HFFc6 (cell line): Measurements from ENCODE around the gene MYO7A. TPM values are rescaled to one million over a fixed set of nuclear protein-coding genes. Genes with fewer than 3 reads are reported as not detected.

Experiments used
- DNase-seq: peaks from one replicate; pipeline ENCODE4 v3.0.0-alpha.2; 2018
- H3K27ac Mint-ChIP-seq: 2 replicates; pipeline ENCODE4 v1.8.0; 2020; ENCODE audit warnings: mild to moderate bottlenecking, mixed read lengths
- H3K27me3 Mint-ChIP-seq: 2 replicates; pipeline ENCODE4 v1.8.0; 2021; ENCODE audit warnings: mild to moderate bottlenecking, moderate library complexity, mixed read lengths; ENCODE audit not compliant: insufficient read depth
- H3K36me3 Mint-ChIP-seq: 2 replicates; pipeline ENCODE4 v1.8.0; 2021; ENCODE audit warnings: low read depth, mixed read lengths
- H3K4me1 Mint-ChIP-seq: 2 replicates; pipeline ENCODE4 v1.8.0; 2020; ENCODE audit warnings: low read depth, mixed read lengths
- H3K4me3 Mint-ChIP-seq: 2 replicates; pipeline ENCODE4 v1.8.0; 2020; ENCODE audit warnings: mild to moderate bottlenecking, moderate library complexity, mixed read lengths
- H3K9me3 Mint-ChIP-seq: 2 replicates; pipeline ENCODE4 v1.8.0; 2020; ENCODE audit warnings: mild to moderate bottlenecking, mixed read lengths
- total RNA-seq, 6 experiments: library from RNA; stranded (reverse); fragmentation: NEBNext Ultra II Directional; extraction: Animal tissue kit (Norgen Biotek cat#: 25700); gene quantifications; 2 replicates in 1 of 6; 3 replicates in 5 of 6; pipeline ENCODE4 v1.2.3, GENCODE V29; 2021
- TF ChIP-seq, protein P1 (sequence below): fragments of 200-600 bp; sonication (generic); IDR thresholded peaks from 2 replicates; pipeline ENCODE4 v1.5.0; 2021; ENCODE audit warnings: antibody characterized with exemption, mild to moderate bottlenecking

The MYO7A gene
- total RNA-seq, 6 experiments from 2014 or later, result 0.05 to 0.09 TPM; not detected in 4

DNA sequence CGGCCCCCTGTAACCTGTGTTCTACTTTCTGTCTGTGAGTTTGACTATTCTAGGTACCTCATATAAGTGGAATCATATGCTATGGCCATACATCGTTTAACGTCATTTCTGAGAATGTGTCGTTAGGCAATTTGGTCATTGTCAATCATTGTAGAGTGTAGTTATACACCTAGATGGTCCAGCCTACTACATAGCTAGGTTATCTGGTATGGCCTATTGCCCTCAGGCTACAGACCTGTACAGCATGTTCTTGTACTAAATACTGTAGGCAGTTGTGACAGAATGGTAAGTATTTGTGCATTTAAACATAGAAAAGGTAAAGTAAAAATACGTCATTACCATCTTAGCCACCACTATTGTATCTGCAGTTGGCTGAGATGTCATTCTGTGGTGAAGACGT, 35.2 kb downstream of the MYO7A start:
- H3K27me3 Mint-ChIP-seq, result peaks cover 39% of the 10 kb centered on the region
- H3K27ac Mint-ChIP-seq, result no peak overlapping the region
- no peaks in the 10 kb centered on the region for H3K9me3 Mint-ChIP-seq

GRCh38 chr11:77165066-77165465, 37.0 kb downstream of the MYO7A start:
- Mint-ChIP-seq H3K27me3 (peaks cover 38% of the 10 kb centered on the region), H3K27ac (no peak overlapping the region), H3K36me3 (no peaks in the 10 kb centered on the region), H3K4me3 (no peak overlapping the region), H3K4me1 (no peaks in the 10 kb centered on the region), H3K9me3 (no peaks in the 10 kb centered on the region)
- TF ChIP-seq, protein P1, sequence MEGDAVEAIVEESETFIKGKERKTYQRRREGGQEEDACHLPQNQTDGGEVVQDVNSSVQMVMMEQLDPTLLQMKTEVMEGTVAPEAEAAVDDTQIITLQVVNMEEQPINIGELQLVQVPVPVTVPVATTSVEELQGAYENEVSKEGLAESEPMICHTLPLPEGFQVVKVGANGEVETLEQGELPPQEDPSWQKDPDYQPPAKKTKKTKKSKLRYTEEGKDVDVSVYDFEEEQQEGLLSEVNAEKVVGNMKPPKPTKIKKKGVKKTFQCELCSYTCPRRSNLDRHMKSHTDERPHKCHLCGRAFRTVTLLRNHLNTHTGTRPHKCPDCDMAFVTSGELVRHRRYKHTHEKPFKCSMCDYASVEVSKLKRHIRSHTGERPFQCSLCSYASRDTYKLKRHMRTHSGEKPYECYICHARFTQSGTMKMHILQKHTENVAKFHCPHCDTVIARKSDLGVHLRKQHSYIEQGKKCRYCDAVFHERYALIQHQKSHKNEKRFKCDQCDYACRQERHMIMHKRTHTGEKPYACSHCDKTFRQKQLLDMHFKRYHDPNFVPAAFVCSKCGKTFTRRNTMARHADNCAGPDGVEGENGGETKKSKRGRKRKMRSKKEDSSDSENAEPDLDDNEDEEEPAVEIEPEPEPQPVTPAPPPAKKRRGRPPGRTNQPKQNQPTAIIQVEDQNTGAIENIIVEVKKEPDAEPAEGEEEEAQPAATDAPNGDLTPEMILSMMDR, result no peak
- DNase-seq, result no peak

More for the DNA sequence above, 35.2 kb downstream of the MYO7A start:
- no peaks in the 10 kb centered on the region for H3K36me3 Mint-ChIP-seq
- no peaks in the 10 kb centered on the region for H3K4me1 Mint-ChIP-seq
- TF ChIP-seq, protein P1, result no peak
- no peak for DNase-seq
- H3K4me3 Mint-ChIP-seq, result no peak overlapping the region

GRCh38 chr11:77166021-77166420, 38.0 kb downstream of the MYO7A start:
- no peak for DNase-seq
- no peaks in the 10 kb centered on the region for H3K4me1 Mint-ChIP-seq
- H3K36me3 Mint-ChIP-seq, result no peaks in the 10 kb centered on the region
- no peak overlapping the region for H3K4me3 Mint-ChIP-seq
- TF ChIP-seq, protein P1, result no peak
- peaks cover 31% of the 10 kb centered on the region for H3K27me3 Mint-ChIP-seq
- H3K9me3 Mint-ChIP-seq, result no peaks in the 10 kb centered on the region
- H3K27ac Mint-ChIP-seq, result no peak overlapping the region

GRCh38 chr11:77167111-77167626, 39.1 kb downstream of the MYO7A start:
- Mint-ChIP-seq H3K36me3 (no peaks in the 10 kb centered on the region), H3K9me3 (no peaks in the 10 kb centered on the region), H3K4me3 (no peak overlapping the region), H3K4me1 (no peaks in the 10 kb centered on the region), H3K27me3 (peaks cover 29% of the 10 kb centered on the region), H3K27ac (no peak overlapping the region)
- TF ChIP-seq, protein P1, result no peak
- no peak for DNase-seq

DNA sequence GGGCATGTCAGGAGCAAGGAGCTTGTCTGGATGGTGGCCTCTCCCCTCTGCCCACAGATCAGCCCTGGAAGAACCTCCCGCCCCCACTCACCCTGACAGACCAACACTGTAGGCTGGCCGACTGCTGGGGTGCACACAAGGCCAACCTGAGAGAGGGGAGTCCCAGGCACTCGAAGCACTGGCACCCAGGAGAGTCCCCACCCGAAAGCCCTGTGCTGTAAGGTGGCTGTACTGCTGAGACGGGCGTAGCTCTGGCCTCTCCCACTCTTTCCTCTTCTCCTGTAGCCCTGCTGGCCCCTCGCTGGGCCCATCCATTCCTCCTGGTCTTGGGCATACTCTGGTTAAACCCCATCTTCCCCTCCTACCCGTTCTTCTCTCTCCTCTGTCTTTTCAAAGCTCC, 39.7 kb downstream of the MYO7A start:
- TF ChIP-seq, protein P1, result no peak
- no peak overlapping the region for H3K4me3 Mint-ChIP-seq
- H3K9me3 Mint-ChIP-seq, result no peaks in the 10 kb centered on the region
- DNase-seq, result no peak
- no peak overlapping the region for H3K27ac Mint-ChIP-seq
- H3K4me1 Mint-ChIP-seq, result no peaks in the 10 kb centered on the region
- peaks cover 24% of the 10 kb centered on the region for H3K27me3 Mint-ChIP-seq
- H3K36me3 Mint-ChIP-seq, result no peaks in the 10 kb centered on the region

GRCh38 chr11:77170107-77170506, 42.1 kb downstream of the MYO7A start:
- H3K27ac Mint-ChIP-seq, result no peak overlapping the region
- no peaks in the 10 kb centered on the region for H3K4me1 Mint-ChIP-seq
- no peak overlapping the region for H3K4me3 Mint-ChIP-seq
- H3K27me3 Mint-ChIP-seq, result peaks cover 32% of the 10 kb centered on the region
- no peak for DNase-seq
- no peaks in the 10 kb centered on the region for H3K36me3 Mint-ChIP-seq
- TF ChIP-seq, protein P1, result no peak
- no peaks in the 10 kb centered on the region for H3K9me3 Mint-ChIP-seq
